ENCODE data around the gene FILIP1. TPM values are rescaled to one million over a fixed set of nuclear protein-coding genes. Genes with fewer than 3 reads are reported as not detected.

Gene FILIP1
- total RNA-seq, 2 donors from 2014 or later, result 0.98 to 6.5 TPM

DNA sequence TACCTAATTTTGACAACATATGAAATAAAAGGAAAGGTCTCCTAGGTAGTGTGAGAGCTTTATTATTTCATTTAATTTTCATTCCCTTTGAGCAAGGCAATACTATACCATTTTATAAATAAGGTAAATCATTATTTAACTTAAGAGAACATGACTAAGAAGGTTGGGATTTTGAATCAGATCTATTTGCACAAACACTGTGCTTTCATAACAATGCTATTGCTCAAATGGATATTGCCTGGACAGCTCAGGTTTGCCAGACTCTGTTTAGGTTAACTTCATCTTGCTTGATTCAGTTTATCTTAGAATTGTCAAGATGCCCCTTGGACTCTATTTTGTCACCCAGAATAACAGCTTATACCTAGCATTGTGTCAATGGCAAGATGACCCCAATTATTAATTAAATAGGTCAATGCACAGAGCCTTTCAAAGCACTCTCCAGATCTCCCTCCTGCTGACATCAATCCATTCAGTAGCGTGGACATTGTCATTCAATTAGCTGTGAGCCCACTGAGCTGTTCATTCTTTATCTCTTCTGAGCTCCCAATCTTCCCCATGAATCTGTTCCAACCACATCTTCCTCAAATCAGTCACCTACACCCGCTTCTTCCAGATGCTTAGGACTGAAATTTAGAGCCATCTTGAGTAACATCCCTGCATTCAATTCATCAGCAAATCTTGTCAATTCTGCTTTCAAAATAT is 166.9 kb downstream of the FILIP1 start:
- intact Hi-C loops (cut with DNase I, micrococcal nuclease), result no loop called here
- DNase-seq (no peak), ATAC-seq (no peak)

DNA sequence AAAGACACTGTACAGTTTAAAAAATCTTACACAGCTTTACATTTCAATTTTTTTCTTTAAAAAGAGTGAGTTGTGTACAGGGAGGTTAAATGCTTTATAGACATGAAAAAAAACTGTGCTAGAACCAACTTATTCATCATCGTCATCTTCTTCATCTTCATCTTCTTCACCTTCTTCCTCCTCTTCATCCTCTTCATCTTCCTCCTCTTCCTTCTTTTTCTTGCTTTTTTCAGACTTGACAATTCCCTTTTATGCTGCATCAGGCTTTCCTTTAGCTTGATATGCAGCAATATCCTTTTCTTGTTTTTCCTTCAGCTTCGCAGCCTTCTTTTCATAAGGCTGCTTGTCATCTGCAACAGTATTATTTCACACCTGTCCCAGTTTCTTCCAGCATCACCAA is 174.7 kb downstream of the FILIP1 start:
- no peak for ATAC-seq
- DNase-seq, result no peak
- intact Hi-C loops (cut with DNase I, micrococcal nuclease), result no loop called here

DNA sequence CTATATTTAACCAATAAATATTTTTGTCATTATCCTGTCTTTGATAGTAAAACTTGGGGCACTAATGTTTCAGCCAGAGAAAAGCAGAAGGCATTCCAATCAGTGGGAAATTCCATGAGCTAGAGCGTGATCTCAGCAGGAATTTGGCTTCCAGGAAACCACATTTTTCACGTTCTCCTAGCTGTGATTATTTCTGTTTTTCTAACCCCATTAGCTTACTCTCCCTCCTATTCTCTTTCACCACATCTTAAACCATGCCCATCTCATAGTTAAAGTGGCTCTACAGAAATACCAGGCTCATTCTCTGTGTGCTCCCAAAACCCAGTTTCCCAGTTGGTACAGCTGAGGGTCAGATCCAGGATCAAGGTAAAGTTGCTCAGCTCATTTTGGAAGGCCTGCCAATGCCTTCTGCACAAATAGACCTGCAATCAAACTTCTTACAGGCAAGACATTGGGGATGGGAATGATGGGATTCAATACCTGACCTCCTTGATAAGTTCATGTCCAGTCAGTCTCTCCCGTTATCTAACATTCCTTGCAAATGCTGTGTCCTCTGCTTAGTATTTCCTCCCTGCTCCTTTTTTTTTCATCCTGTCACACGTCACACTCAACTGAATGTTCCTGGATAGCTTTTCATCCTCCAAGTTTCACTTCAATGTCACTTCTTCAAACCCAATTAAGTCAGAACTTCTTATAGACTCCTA is 175.9 kb downstream of the FILIP1 start:
- intact Hi-C loops (cut with DNase I, micrococcal nuclease), result no loop called here
- ATAC-seq, result no peak
- no peak for DNase-seq

DNA sequence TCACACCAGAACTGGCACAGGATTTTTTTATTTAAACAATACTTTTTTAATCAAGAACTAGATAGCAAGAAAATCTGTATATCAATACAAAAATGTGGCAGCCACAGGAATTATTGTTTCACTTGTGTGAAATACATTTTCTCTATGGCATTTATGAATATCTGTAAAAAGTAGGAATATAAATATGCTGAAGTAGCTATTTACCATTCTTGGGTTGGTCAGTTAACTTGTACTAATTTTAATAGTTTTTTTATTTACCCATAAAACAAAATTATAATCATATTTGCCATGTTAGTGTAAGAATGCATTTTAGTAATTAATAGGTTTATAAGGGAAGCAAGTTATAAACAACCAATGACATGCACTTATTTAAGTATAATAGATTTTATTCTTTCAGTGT is 177.6 kb downstream of the FILIP1 start:
- intact Hi-C loops (cut with DNase I, micrococcal nuclease), result no loop called here
- ATAC-seq, result no peak
- no peak for DNase-seq

DNA sequence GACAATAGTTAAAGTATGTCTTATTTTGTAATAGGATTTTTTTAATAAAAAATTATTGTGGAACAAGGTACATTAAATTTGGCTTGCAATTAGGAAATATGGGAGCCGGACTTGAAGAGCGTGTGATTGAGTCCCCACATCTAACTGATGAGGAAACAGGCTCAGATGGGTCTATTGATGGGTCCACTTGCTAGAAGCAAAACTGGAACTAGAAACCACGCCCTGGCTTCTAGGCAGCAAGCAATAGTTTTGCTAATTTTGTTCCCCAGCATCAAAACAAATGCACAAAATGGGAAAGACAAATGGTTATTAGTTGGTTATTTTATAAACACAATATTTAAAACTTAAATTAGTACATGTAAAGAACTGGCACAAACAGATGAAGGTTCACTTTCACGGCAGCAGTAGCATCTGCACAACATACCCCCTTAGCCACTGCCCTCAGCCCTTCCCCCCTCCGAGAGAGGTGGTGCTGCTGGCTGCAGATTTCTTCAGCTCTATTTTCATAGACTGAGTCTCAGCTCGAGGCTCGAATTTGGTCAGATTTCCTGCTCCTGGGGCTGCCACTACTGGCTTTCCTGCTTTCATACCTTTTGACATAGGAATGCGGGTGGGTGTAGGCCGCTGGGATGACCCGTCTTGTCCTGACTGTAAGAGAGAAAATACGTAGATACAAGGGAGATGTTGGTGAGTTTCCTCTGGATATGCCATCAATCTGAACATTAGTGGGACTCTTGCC is 185.2 kb downstream of the FILIP1 start:
- intact Hi-C loops (cut with DNase I, micrococcal nuclease), result no loop called here
- DNase-seq, result no peak
- ATAC-seq, result no peak

DNA sequence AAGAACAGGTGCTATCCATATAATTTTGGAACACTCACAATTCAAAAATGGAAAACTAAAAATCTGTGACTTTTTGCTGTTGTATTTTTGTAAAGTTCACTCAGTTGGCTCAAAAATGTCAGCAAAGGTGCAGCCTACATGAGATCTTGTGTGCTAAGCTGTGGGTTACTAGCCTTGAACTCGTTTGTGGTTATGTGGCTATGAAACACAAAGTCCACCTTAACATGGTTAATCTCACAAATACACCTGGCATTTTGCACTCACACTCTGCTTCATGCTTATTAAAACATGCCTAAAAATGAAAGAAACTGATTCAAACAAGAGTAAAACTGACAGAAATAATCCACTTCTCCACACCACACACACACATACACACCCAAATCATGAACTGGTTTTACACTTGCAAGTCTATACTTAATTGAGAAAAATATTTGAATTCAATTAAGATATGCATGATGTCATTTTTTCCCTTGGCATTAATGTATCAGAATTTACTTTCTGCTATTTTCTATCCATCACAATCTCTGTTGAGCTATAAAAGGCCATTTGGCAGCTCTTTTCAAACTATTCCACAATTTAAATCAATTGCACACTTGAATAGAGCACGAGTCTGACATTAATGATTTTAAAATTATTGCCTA is 186.1 kb downstream of the FILIP1 start:
- ATAC-seq (no peak), DNase-seq (no peak)
- intact Hi-C loops (cut with DNase I, micrococcal nuclease), result no loop called here

DNA sequence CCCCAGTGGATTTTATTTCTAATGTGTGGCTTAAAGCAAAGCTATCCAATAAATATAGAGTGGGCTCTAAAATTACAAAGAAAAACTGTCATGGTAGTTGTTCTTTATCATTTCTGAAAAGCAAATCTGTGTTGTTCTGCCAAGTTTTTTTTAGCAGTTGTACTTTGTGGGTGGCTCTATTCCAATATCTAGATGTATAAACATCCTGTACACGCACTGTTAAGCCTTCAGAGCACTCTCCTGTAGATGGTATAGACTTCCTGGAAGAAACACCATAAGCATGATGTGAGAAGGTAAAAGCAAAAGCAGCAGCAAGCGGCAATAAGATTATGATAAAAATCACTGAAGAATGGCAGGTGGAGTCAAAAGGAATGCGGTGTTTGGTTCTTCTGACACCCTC is 187.5 kb downstream of the FILIP1 start:
- intact Hi-C loops (cut with DNase I, micrococcal nuclease), result no loop called here
- ATAC-seq (peak; percentile 55), DNase-seq (no peak)

DNA sequence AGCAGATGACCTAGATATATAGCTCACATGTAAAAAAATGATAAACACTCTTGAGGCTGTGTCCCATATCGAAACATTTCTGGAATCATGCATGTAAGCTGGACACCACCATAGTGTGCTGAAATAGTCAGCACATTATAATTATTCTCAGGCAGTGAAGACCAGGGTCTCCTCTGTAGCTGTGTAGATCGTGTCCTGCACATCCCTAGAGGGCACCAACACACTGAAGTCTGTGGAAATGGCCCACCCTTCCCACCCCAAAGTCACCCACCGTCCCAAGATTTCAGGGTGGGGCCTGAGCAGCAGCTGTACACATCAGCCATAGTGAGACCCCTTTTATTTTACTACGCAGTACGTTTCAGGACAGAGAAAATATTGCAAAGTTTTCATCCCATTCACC is 188.0 kb downstream of the FILIP1 start:
- DNase-seq, result no peak
- no peak for ATAC-seq
- intact Hi-C loops (cut with DNase I, micrococcal nuclease), result no loop called here

DNA sequence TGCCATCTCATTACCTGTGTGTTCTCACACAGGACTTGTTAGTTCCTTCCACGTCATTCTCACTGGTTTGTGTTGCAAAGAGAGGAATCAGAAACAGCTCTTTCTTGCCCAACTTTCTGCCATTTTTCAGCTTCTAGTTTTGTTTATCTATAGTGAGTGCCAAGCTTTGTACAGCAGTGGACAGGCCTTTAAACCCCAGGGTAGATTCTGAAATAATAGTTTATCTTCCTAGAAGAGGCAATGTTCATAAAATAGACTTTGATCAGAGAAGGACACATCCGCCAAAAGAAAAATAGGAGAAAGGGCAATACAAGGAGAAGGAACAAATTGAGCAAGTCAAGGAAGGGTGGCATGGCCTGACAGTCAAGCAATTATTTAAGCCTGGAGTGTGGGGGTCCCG is 191.3 kb downstream of the FILIP1 start:
- intact Hi-C loops (cut with DNase I, micrococcal nuclease), result no loop called here
- DNase-seq (no peak), ATAC-seq (no peak)

DNA sequence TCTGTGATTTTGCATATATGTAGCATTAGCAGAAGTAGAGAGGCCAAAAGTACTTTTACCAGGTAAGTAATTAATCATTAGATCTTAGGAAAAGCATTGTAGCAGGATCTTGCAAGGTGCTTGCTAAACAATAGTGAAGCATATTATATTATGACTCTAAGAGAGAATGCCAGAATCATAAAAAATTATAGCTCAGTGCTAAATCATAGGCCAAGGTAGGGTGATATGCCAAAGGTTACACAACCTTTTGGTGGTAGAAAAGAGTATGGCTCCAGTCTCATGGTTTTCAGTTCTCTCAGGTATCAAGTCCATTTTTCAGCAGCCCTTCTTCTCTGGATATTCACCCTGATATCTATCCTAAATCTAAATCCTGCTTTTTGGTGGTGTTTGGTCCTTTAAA is 192.1 kb downstream of the FILIP1 start:
- intact Hi-C loops (cut with DNase I, micrococcal nuclease), result no loop called here
- ATAC-seq (peak; percentile 86), DNase-seq (no peak)

DNA sequence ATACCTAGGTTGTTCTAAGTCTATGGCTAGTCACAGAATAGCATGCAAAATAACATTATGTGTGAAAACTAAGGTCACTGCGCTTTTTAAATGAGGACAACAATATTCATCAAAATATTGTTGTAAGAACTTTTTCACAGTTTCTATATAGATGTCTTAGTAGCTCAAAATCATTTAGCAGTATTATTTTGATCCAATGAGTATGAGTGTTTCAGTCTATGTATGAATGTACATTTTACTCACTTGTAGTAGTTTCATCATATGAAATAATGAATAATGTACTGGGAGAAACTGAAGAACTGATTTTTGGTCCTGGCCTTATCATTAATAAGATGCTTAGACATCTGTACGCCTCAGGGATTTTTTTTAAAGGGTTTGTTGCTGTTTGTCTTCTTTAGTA is 192.5 kb downstream of the FILIP1 start:
- DNase-seq, result no peak
- intact Hi-C loops (cut with DNase I, micrococcal nuclease), result no loop called here
- ATAC-seq, result no peak

DNA sequence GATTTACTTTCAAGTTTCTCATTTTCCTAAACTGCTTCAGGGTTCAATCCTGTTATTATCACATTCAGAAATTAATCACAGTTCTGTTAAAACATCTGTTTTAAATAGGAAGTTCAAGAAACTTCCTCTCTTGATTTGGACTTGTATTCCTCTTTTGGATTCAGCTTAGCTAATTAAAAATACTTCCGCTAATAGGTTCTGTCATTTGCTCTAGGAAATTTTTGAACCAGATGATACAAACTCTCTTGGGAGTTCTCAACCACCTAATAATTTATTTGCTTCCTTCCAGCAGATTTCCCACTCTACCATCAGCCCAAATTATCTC is 193.1 kb downstream of the FILIP1 start:
- intact Hi-C loops (cut with DNase I, micrococcal nuclease), result no loop called here
- no peak for ATAC-seq

DNA sequence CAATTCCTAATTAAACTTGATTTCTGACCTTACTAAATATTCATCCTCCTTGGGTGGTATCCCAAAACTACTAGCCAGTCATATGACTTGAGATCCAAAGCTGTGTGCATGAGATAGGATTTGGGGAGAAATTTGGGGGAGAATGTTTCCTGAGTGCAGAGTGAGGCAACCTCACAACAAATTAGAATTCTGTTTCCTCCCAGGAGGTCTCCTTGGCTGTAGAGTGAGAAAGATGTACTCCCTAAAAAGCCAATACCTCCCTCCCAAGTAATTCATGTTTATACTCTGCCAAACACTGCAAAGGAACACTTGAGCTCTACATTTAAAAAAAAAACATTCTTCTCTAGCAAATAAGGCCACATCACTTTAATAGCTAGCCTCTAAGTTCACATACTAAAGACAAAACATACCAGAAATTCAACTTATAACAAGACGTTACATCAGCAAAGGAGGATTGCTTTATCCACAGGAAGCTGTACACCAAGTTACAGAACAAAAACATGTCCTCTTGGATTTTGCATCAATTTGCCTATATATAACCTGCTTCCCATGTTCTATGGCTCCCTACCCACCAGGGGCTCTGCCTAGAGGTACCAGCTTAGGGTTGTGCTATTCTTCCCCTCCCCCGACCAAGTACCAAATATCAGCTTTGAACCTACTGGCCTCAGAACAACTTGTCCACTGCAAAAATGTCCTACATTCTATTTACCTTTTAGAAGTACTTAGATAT is 193.6 kb downstream of the FILIP1 start:
- intact Hi-C loops (cut with DNase I, micrococcal nuclease), result no loop called here
- ATAC-seq (no peak), DNase-seq (no peak)

More for the DNA sequence above, 193.1 kb downstream of the FILIP1 start:
- DNase-seq, result no peak

DNA sequence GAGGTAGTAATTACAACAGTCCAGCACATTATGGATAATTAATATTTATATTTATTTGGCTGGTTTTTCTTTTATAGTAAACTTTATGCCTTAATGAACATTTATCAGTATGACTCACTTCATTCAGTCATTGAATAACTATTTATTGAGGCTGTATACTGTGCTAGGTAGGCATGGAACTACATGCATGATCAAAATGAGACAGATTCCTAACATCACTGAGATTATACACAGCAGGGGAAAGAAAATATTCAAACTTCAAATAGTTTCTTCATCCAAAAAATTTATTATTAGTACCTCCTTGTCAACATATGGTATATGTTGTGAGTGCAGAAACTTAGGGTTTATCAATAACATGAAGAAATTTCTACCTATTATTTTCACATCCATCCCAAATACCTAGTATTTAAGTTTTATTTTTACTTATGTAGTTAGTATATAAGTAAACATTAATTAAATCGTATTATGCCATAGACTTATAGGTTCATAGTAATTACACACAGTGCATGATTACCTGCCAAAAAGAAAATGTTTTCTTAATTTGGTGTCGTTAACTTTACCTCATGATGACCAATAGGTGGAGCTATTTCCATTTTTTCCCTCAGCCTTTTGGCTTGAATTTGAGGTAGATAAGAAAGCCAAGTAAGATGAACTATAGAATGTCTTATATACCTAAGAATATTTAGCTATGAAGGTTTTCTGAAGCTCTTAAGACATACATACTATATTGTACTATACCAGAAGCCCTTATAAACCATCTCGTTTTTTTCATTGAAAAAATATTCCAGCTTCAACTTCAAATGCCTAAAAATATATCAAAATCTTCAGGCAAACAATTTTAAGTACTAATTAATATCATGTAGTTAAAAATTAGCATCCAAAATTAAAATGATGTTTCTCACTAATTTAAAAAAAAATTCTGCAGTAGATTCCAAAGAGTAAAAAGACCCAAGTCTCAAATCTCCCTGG is 196.5 kb downstream of the FILIP1 start:
- DNase-seq (no peak), ATAC-seq (peak; percentile 56)
- intact Hi-C loops (cut with DNase I, micrococcal nuclease), result no loop called here

DNA sequence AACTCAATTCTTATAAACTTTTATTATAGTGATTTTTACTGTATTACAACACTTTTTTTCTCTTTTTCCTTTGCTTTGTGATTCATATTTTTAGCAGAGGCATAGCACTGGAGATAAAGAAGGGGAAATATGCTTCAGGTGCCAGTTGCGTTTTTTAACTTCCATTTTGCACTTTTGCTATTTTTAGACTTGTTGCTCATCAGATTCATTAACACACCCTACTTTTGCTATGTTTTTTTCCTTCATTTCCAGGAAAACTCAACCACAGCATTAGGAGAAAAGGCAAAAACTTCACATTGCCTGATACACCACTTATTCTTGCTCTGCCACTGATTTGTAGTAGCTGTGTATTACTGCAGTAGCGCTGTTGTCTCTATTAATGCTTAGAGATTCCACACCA is 201.0 kb downstream of the FILIP1 start:
- no peak for ATAC-seq
- intact Hi-C loops (cut with DNase I, micrococcal nuclease), result no loop called here
- DNase-seq, result no peak

DNA sequence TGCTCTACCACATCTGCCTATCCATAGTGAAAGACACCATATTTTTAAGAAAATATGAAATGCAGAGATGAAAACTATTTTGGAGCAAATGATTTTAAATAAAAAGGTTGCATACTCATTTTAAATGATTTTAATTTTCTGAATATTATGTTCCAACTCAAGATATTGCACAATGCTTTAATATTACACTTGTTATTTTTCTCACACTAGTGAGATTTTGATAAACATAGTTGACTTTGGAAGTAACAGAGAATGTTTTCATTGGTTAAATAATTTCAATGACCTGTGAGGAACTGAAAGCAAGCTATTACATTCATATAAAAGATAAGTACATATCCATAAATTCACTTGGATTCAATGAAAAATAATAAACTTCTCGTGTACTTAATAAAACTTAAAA is 201.9 kb downstream of the FILIP1 start:
- intact Hi-C loops (cut with DNase I, micrococcal nuclease), result no loop called here
- ATAC-seq (no peak), DNase-seq (no peak)

DNA sequence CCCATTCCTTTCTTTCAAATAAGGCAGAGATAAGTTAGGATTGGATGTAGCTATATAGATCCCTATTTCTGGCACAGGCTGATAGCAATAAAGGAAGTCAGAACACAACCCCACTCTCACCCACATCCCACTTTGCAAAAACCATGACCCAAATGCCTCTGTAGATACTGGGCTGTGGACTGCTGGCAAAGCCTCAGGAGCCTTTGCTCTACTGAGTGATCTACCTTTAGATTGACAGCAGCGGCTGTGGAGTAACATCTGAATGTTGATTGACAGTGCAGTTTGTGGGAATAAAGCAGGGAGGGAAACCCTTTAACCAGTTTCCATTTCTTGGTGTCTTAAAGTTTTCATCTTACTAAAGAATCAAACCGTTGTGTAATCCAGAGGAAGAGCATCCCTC is 202.3 kb downstream of the FILIP1 start:
- intact Hi-C loops (cut with DNase I, micrococcal nuclease), result no loop called here
- ATAC-seq (no peak), DNase-seq (no peak)

Measured in left colon (tissue), 2 donors.